GM12891 (cell line): ENCODE results near the gene C13orf42.

ENCODE experiments used
- POLR2A ChIP-seq: IDR thresholded peaks from 2 replicates; pipeline ENCODE4 v1.6.1; 2011; ENCODE audit warnings: low read depth, low read length, control low read depth
- TAF1 ChIP-seq: IDR thresholded peaks from 2 replicates; pipeline ENCODE4 v1.6.1; 2011; ENCODE audit warnings: low read depth, low read length, control low read depth

GRCh38 chr13:51155776-51156515, 44.9 kb upstream of the C13orf42 start:
- TF ChIP-seq TAF1, result no peak
- no peak for TF ChIP-seq POLR2A
